Osteocyte (in vitro differentiated cells): ENCODE results near the gene COPS6. TPM values are rescaled to one million over a fixed set of nuclear protein-coding genes. Genes with fewer than 3 reads are reported as not detected.

Source experiments
- microRNA-seq: library from miRNA; unstranded; fragments of <30 nt; microRNA quantifications from one replicate; pipeline ENCODE4 v1.1.0, GENCODE V29; 2020; ENCODE audit not compliant: unreplicated experiment
- total RNA-seq: library from RNA; stranded (reverse); gene quantifications from 2 replicates; pipeline ENCODE4 v1.2.1, GENCODE V29; 2021

Gene COPS6
- total RNA-seq, 1 donor from 2014 or later, result 93.7 TPM

Small RNA genes within 50 kb of the gene (microRNA-seq; reads per million reads assigned to microRNA genes)
- gene MIR106B, result 1,165 reads per million, percentile 79 among the genes with 10 or more reads in this experiment
- gene MIR25, result 391 reads per million, percentile 71 among the genes with 10 or more reads in this experiment
- 2,305 reads per million, percentile 84 among the genes with 10 or more reads in this experiment for gene MIR93

Other genes starting within 250 kb of the COPS6 start
- gene OR2AE1, start 211.9 kb upstream of the COPS6 start, total RNA-seq, result not detected in 2 replicates
- 13.1 and 14.3 TPM in 2 replicates for gene TRIM4, start 169.4 kb upstream of the COPS6 start, total RNA-seq
- gene GJC3, start 159.3 kb upstream of the COPS6 start, total RNA-seq, result not detected in 2 replicates
- not detected in 2 replicates for gene AZGP1, start 112.9 kb upstream of the COPS6 start, total RNA-seq
- gene ZKSCAN1, start 73.4 kb upstream of the COPS6 start, total RNA-seq, result 84.1 and 90.4 TPM in 2 replicates
- 13.9 and 14.6 TPM in 2 replicates for gene ZSCAN21, start 39.2 kb upstream of the COPS6 start, total RNA-seq
- gene ZNF3, start 7.2 kb upstream of the COPS6 start, total RNA-seq, result 35.4 and 39.2 TPM in 2 replicates
- 73.3 and 77.8 TPM in 2 replicates for gene MCM7, start 12.4 kb downstream of the COPS6 start, total RNA-seq
- gene AP4M1, start 12.7 kb downstream of the COPS6 start, total RNA-seq, result 22.0 and 27.4 TPM in 2 replicates
- 62.8 and 63.9 TPM in 2 replicates for gene TAF6, start 30.4 kb downstream of the COPS6 start, total RNA-seq
- gene CNPY4, start 30.7 kb downstream of the COPS6 start, total RNA-seq, result 33.6 and 36.7 TPM in 2 replicates
- gene MBLAC1, start 38.0 kb downstream of the COPS6 start, total RNA-seq, result 2.3 TPM in 2 replicates
- gene LAMTOR4, start 59.9 kb downstream of the COPS6 start, total RNA-seq, result 111 and 123 TPM in 2 replicates
- gene TRAPPC14, start 69.8 kb downstream of the COPS6 start, total RNA-seq, result 18.2 and 20.3 TPM in 2 replicates
- 2.9 and 3.6 TPM in 2 replicates for gene GAL3ST4, start 79.6 kb downstream of the COPS6 start, total RNA-seq
- 8.1 and 12.6 TPM in 2 replicates for gene GPC2, start 88.4 kb downstream of the COPS6 start, total RNA-seq
- 1.0 and 1.5 TPM in 2 replicates for gene STAG3, start 88.9 kb downstream of the COPS6 start, total RNA-seq
- not detected in 2 replicates for gene PVRIG, start 131.0 kb downstream of the COPS6 start, total RNA-seq
- not detected in 2 replicates for gene SPDYE3, start 218.7 kb downstream of the COPS6 start, total RNA-seq